ENCODE data around the gene IMPA2.

- peak; percentile 89 for TF ChIP-seq CTCF (IDR thresholded peaks at IDR 0.05)
- TF ChIP-seq SIN3A (IDR thresholded peaks at IDR 0.05; ENCODE audit: borderline replicate concordance, insufficient read depth, low read depth, low read length): no peak
These were observed 14.3 kb downstream of the IMPA2 start for GRCh38 chr18:11995445-11996189.
